Epidermal melanocyte (primary cell): ENCODE measurements around the gene ADGRF5.

Experiments
- DNase-seq: peaks from one replicate; pipeline ENCODE4 v3.0.0; 2011; ENCODE audit warnings: low spot score; ENCODE audit not compliant: insufficient read length

Gene ADGRF5

DNA sequence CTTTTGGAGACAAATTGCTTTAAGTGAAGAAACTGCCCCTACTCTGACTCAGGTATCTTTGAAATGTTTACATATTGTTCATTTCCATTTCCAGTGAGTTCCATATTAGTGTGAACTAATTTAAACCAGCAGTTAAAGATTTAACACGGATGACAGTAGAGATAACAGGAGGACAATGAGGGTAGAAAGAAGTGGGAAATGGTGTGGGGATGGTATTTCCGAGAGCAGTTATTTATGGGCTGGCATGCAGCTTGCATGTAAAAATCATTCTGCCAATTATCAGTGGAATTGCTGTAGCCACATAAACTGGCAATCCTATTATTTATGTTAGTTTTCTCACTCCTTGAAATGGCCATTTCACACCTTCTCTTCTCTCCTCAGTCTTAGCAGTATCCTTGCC is 8.6 kb upstream of the ADGRF5 start:
- DNase-seq, result no peak

DNA sequence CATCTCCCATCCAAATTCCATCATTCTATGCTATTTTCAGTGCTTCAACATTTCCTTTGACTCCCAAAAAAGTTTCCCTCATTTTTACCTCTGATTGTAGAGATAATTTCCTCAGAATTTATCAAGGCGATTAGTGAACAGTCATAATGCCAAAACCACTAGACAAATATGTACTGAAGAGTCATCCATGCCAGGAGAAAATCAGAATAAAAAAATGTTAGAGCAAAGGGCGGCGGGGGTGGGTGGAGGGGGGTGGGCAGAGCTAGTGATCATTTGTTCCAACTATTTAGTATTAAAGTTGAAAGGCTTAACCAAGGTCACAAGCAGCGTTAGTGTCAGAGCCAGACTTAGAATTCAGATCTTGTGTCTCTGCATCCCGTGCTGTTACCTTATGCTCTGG is 5.3 kb upstream of the ADGRF5 start:
- no peak for DNase-seq

DNA sequence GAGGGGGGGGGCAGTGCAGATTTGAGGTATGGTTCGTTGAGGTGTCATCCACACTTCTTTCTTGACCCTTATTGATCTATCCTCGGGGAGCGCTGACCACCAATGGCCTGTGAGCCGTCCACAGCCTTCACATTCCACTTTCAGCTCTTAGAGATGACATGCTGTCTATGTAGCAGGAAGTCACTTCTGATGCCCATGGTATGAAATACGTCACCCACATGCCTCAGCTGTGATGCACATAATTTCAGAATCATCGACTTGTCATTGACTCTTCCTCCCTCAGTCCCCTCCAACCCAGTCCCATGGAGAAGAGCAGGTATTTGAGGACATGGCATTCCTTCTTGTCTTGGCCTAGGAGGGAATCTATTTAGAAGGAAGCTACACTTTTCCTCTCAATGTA is 4.7 kb upstream of the ADGRF5 start:
- no peak for DNase-seq

DNA sequence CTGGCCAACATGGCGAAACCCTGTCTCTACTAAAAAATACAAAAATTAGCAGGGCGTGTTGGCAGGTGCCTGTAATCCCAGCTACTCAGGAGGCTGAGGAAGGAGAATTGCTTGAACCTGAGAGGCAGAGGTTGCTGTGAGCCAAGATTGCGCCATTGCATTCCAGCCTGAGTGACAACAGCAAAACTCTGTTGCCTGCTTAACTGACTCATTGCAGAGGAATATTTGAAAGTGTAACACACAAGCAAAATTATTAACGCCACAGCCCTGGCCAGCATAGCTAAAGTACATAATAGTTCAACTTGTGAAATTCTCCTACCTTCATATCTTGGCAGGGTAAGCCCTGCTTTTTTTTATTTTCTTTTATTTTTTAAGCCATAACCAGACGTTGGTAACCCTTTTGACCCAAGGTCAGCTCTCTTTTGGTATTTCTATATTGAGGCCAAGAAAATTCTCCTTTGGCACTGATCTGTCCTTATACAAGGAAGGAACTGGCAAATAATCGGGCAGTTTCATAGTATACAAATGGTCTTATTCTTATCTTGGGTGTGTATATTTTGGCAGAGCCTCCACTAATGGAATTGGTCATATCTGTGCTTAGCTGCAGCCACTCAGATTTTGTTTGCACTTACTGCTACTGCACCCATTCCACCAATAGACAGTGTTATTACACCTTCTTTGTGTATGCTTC is 4.0 kb upstream of the ADGRF5 start:
- DNase-seq, result no peak

DNA sequence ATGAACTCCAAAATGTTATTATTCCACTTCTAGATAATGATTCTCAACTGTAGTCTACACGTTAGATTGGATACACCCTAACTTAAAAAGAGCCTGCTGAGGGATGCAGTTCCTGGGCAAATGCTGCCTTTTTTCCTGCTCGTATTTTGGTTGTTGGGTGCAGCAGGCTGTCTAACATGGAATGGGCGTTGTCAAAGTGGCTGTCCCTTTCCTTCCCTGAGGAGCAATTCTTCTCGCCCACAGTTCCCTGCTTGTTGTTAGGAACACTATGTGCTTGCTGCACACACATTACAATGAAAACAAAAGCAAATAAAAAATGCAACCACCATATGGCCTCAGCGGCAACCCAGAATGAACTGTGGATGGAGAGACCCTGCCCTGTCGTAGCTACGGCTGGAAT is 1.7 kb upstream of the ADGRF5 start:
- DNase-seq, result no peak

DNA sequence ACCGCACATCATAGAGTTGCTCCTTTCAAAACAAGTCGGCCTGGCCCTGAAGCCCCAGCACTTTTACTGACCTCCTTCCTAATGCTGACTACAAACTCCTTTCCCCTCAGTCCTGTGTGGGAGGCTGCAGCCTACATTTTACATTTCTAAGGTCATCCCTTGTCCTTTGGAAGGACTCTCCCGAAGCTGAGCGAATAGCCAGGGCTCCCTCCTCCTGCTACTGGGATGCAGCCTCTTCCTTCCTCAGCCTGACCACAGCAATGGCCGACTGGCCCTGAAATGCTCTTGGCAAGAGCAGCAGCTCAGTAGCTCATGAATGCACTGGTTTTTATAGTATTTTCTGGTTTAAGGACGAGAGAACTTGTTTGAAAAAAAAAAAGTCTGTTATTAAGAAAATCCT is 679 bp downstream of the ADGRF5 start:
- no peak for DNase-seq

DNA sequence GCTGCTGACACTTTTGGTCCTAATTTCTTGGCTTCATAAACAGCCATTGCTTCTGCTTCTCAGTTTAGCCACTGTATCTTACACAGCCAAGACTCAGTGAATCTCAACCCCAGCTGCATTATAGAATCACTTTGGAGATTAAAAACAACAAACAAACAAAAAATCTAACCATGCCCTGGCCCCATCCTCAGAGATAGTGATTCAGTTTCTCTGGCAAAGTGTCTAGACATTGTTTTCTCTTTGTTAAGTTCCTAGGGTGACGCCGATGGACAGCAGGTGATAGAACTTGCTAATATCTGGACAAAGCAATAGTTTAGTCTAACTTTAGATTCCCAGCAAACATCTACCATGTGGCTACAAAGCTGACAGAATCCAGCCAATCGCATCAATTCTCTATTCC is 2.9 kb downstream of the ADGRF5 start:
- DNase-seq, result no peak

DNA sequence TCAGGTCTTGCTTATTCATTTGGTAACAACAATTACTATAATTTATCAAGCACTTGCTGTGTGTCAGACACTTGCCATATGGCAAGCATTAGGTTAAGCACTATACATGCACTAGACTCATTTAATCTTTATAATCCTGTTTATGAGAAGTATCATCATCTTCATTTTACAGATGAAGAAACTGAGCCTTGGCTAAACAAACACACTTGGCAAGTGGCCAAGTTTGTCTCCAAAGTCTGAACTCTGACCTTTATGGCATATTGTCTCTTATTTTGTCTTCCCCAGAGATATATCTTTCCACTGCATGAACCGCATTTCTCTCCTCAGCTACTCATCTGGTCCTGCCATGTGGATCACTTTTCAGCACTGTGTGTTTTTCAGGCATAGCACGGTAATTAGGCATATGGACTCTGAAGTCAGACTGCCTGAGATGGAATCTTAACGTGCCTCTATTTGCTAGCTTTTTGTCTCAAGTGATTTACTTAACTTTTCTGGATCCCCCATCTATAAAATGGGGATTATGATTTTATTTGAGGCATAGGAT is 4.7 kb downstream of the ADGRF5 start:
- DNase-seq, result no peak

DNA sequence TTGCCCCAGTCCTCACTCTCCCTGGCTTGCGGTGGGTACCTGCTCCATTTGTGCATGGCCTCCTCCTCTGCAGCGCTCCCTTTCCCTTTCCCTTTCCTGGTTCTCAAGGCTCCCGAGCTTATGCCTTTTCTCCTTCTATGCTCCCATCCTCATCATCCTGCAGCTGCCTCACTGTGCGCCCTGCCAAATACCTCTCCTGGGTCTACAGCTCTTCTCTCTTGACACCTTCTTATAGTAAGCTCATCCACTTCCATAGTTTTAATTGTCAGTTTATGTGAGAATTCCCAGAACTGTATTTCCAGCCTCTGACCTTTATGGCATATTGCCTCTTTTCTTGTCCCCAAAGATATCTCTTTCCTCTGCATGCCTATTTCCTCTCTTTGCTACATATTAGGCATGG is 5.9 kb downstream of the ADGRF5 start:
- no peak for DNase-seq

DNA sequence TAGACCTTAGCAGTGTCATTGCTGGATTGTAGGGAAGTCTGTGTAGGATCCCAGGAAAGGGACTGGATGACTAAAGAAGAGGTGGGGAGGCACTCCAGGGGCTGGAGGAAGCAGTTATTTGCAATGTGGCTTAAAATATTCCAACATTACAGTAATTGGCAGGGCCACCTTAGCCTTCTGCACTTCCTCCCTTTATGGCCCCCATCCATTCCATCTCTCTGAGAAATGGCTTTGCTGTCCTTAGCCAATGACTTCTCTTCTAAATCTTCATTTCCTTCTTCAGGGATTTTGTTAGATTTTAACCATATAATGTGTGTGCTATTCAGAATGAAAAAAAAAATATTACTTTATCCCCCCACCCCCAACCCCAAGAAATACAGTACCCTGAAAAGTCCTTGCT is 6.4 kb downstream of the ADGRF5 start:
- no peak for DNase-seq

DNA sequence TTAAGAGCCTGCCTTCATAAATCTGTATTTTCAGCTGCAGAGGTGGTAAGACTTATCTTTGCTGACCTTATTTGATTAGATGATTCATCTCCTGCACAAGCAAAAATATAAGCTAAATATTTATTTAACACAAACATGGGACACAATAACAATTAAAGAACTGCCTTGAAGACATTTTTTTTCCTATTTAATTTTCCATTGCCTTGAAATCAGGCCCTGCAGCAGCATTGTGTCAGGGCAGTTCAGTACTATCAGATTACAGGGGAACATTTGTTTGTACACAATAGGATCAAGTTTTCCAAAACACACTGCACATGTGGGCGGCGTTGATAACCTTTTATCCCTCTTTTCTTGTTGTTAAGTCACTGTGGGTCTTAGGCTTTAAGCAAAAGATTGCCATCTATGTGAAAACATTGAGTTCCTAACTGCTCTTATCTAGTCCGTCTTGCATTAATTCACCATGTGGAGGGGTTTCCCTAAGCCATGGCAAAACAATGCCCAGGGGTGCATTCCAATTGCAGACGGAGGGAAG is 7.4 kb downstream of the ADGRF5 start:
- no peak for DNase-seq

DNA sequence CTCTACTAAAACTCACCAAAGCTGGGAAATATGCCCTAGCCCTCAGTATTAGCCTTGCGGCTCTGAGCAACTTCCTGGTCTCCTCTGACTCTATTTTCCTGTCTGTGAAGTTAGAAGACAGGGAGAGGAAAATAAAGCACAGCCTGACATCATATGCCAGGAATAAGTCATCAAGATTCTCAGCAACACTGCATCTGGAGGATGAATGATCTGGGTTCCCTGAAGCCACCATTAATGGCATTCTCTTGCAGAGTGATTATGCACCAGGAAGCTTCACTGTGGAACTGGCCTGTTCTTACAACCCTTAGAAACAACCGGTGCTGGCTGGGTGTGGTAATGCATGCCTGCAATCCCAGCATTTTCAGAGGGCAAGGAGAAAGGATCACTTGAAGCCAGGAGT is 12.4 kb downstream of the ADGRF5 start:
- DNase-seq, result no peak

DNA sequence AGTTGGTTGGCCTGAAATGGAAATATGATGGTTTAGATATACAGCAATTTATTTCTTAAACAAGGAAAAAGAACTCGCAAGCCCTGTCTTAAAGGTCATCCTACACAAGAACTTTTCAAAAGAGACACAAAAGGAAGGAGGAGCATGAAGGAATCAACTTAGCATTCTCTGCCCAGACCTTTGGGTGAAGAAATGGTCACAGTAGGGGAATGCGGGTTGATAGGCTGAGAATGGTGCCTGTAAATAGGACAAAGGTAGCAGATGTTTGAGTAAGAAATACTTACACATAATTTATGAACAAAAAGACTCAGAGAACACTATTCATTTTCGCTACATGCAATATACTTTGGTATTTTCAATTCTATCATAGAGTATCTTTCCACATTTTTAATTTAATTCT is 15.0 kb downstream of the ADGRF5 start:
- DNase-seq, result no peak

DNA sequence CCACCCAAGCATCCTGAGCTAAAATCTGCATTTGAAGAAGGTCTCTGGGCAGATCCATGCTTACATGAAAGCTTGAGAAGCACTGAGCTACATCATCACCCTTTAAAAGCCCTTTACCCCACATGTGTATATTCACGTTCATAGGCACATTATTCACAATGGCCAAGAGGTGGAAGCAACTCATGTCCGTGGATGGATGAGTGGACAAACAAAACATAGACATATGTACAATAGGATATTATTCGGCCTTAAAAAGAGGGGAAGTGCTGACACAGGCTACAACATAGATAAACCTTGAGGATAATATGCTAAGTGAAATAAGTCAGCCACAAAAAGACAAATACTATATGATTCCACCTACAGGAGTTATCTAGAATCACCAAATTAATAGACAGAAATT is 17.6 kb downstream of the ADGRF5 start:
- DNase-seq, result no peak

DNA sequence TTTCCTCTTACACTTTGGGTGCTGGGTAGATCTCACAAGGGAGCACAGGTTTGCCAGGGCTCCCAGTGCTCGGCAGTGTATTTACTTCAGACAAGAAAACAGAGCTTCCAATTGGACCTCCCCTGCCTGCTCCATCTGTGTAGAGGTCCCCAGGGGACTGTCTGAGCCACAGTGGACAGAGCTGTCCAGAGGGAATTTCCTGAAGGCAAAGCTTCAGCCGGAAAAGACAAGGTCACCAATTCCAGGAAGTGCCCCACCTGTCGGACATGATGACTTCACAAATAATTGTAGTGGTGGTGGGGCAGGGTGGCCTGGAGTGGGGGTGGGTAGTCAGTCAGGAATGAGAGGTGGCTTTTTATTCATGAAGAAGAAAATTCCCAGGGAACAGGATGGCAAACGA is 18.6 kb downstream of the ADGRF5 start:
- no peak for DNase-seq

DNA sequence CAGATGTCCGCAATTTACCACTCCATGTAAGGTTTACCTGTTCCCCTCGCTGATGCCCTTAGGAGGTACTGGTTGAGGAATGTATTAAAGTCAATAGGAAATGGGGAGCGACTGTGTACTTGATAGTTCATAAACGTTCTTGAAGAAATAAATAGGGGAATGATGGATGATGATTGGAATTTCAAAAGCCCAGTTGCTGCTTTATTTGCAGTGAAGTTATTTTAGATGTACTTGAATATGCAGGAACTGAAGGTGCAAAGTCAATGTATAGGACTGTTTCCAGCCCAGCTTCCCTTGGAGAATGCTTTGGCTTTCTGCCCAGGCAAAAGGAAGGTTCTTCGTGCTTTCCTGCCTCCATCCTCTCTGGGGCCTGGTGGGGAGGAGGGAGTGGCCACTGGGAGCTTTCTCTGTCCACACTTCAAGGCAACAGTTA is 19.8 kb downstream of the ADGRF5 start:
- no peak for DNase-seq

DNA sequence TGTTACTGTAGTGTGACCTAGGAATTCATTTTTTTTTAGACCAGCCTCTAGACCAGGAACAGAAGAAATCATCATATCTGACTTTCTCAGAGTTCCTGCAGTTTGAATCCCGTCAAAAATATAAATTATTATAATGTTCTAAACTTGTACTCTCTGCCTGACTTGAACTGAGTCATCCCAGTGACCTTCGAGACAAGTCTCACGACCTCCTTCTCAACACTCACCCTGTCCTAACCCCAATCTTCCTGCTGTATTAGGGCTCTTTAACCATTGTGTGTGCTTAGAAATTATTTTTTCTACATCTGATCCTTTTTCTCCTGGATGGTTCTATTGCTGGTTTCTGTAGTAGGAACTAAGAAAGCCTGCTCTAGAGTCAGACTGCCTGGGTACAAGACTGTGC is 21.5 kb downstream of the ADGRF5 start:
- no peak for DNase-seq

DNA sequence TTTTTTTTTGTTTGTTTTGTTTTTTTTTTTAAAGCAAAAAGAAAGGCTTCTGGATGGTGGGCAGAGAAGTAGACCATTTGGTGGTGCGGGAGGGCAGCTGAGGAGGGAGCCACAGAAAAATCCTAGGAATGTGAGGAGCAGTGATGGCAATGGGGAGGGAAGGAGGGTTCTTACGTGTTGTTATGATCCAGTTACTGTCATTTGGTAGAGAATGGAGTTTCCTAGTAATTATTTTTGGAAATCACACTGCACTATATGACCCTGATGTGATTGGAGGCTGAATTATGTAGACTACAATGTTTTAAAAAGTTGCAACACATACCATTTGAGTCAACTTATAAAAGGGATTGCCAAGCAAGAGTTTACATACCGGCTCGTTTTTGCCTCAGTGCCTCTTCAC is 22.1 kb downstream of the ADGRF5 start:
- no peak for DNase-seq

DNA sequence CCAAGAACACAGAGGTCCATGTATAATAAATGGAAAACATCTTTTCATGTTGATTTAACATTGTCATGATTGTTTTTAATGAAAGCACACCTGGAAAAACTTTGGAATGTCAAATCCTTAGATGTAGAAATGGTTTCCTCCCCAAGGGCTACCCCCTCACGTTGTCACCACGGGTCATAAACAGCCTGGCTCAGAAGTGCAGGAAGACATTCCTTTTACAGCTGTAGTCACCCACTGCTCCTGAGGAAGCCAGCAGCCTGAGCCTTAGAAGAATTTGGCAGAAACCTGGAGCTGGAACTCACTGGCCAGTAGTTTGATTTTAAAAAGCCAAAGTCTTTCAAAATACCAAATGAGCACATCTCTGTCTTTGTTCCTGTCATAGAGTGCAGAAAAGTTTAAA is 23.7 kb downstream of the ADGRF5 start:
- DNase-seq, result no peak

DNA sequence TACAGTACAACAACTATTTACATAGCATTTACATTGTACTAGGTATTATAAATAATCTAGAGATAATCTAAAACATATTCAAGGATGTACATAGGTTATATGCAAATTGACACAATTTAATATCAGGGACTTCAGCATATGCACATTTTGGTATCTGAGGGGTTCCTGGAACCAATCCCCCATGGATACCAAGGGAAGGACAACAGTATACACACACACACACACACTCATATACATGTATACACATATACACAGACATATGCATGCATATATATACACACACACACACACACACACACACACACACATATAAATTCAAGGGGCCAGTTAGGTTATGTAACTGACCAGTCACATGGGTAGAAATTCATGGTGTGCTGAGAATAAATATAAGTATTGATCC is 24.9 kb downstream of the ADGRF5 start:
- no peak for DNase-seq

DNA sequence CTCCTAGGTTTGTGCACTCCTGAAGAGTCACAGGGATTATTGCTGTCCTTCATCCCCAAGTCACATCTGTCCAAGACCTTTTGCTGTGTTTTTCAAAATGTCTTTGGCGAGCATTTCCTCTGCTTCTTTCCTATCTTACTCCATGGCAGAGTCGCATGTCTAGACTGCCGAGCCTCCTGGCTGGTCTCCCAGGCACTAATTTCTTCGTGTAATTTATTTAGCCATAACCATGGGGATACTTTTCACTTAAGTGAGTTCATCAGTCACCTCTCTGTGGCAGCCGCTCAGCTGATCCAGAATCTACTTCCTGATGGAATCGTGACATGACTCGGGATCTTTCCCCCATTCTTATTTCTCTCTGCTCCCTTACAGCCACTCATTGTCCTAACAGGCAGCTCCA is 25.8 kb downstream of the ADGRF5 start:
- DNase-seq, result no peak

DNA sequence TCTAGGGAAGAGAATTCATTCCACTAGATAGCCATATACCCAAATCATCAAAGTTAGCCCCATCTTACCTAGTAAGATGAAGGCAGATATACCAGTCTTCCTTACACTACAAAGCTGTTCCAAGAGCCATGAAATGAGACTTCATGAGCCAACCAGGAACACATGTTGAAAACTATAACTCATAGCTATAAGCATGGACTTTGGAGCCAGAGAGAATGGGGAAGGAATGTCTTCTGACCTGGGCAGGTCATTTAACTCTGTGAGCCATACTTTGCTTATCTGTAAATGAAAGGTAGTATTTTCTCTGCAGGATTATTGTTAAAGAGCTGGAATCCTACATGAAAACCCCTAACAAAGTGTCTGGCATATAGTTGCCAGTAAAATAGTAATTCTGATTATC is 27.3 kb downstream of the ADGRF5 start:
- DNase-seq, result no peak

DNA sequence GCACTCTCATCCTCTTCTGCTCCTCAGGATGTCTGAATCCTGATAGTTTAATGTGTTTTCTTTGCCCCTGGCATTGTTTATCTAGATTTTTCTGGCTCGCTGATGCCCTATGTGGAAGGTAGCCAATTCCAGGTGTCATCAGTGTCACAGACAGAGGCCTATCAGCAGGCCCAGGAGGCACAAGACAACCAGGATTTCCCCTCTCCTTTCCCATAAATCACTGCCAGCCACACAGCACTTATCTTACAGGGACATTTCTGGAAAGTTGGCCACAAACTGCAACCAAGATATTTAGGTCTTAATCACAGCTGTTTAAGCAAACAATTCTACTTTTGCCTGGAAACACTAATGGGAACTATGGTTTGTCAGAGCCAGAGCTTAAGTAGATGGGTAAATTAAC is 28.1 kb downstream of the ADGRF5 start:
- no peak for DNase-seq
